Measurements from ENCODE around the gene HDAC4. TPM values are rescaled to one million over a fixed set of nuclear protein-coding genes. Genes with fewer than 3 reads are reported as not detected.

Gene HDAC4
- total RNA-seq, 4 donors from 2014 or later = 21.6 to 72.7 (median 35.2) TPM

GRCh38 chr2:239084007-239084406 is 316.8 kb downstream of the HDAC4 start:
- DNase-seq = no peak
- Histone ChIP-seq H3K4me1 (no peaks in the 10 kb centered on the region), H3K27ac (no peak overlapping the region), H3K36me3 (peaks cover 5 to 82% (median 34%) of the 10 kb centered on the region in 3 donors), H3K9me3 (no peaks in the 10 kb centered on the region), H3K4me3 (no peak overlapping the region), H3K27me3 (no peaks in the 10 kb centered on the region)
- TF ChIP-seq CTCF (IDR thresholded peaks at IDR 0.05) (no peak), POLR2A (IDR thresholded peaks at IDR 0.05) (no peak)
- 88 to 97% methylated on average over 4 to 20 of the region's 24 CpGs for whole genome bisulfite sequencing, 2 donors
- intact Hi-C loops (cut with DNase I) = no loop called here

- TF ChIP-seq CTCF (IDR thresholded peaks at IDR 0.05) (no peak), POLR2A (IDR thresholded peaks at IDR 0.05) (no peak)
- intact Hi-C loops (cut with DNase I) = no loop called here
- Histone ChIP-seq H3K4me1 (no peaks in the 10 kb centered on the region), H3K27ac (no peak overlapping the region), H3K27me3 (no peaks in the 10 kb centered on the region), H3K36me3 (peaks cover 5 to 82% (median 29%) of the 10 kb centered on the region in 3 donors), H3K4me3 (no peak overlapping the region), H3K9me3 (no peaks in the 10 kb centered on the region)
- 67 to 90% methylated on average over 2 to 3 of the region's 14 CpGs for WGBS, 2 donors
- no peak for DNase-seq
Measured at GRCh38 chr2:239082425-239082824, 318.4 kb downstream of the HDAC4 start.

- no peaks in the 10 kb centered on the region for H3K27me3 ChIP-seq
- no peak overlapping the region for H3K4me3 ChIP-seq
- 84% methylated on average over 9 to 11 of the region's 18 CpGs for WGBS, 2 donors
- H3K4me1 ChIP-seq = no peaks in the 10 kb centered on the region
- no peaks in the 10 kb centered on the region for H3K9me3 ChIP-seq
- H3K27ac ChIP-seq = no peak overlapping the region
- no peak for DNase-seq
- intact Hi-C loops (cut with DNase I) = no loop called here
- TF ChIP-seq POLR2A (IDR thresholded peaks at IDR 0.05) = no peak
- no peak for TF ChIP-seq CTCF (IDR thresholded peaks at IDR 0.05)
- H3K36me3 ChIP-seq = peaks cover 5 to 82% (median 35%) of the 10 kb centered on the region in 3 donors
Measured at GRCh38 chr2:239081622-239082021, 319.2 kb downstream of the HDAC4 start.

GRCh38 chr2:239081046-239081445 is 319.8 kb downstream of the HDAC4 start:
- DNase-seq = no peak
- no peak overlapping the region for H3K4me3 ChIP-seq
- peaks cover 0 to 5% (median 0%) of the 10 kb centered on the region in 3 donors for H3K4me1 ChIP-seq
- peaks cover 5 to 86% (median 35%) of the 10 kb centered on the region in 3 donors for H3K36me3 ChIP-seq
- WGBS, 2 donors = 81% methylated on average over 6 of the region's 19 CpGs; no CpG with 5 or more reads in 1 of the 2 donors
- intact Hi-C loops (cut with DNase I) = no loop called here
- no peaks in the 10 kb centered on the region for H3K9me3 ChIP-seq
- TF ChIP-seq POLR2A (IDR thresholded peaks at IDR 0.05) (no peak), CTCF (IDR thresholded peaks at IDR 0.05) (no peak)
- H3K27ac ChIP-seq = no peak overlapping the region
- H3K27me3 ChIP-seq = no peaks in the 10 kb centered on the region

- Histone ChIP-seq H3K9me3 (no peaks in the 10 kb centered on the region), H3K4me3 (no peak overlapping the region), H3K36me3 (peaks cover 5 to 97% (median 35%) of the 10 kb centered on the region in 3 donors), H3K27ac (no peak overlapping the region), H3K27me3 (no peaks in the 10 kb centered on the region), H3K4me1 (peaks cover 0 to 10% (median 0%) of the 10 kb centered on the region in 3 donors)
- TF ChIP-seq POLR2A (IDR thresholded peaks at IDR 0.05) = no peak
- no peak for TF ChIP-seq CTCF (IDR thresholded peaks at IDR 0.05)
- DNase-seq = no peak
- intact Hi-C loops (cut with DNase I) = no loop called here
- WGBS, 2 donors = 86 to 89% methylated on average over 9 to 16 of the region's 16 CpGs
Measured at GRCh38 chr2:239079671-239080294, 321.0 kb downstream of the HDAC4 start.
